Hindlimb muscle (tissue), 1 donor: ENCODE data around the gene TUBB3. TPM values are rescaled to one million over a fixed set of nuclear protein-coding genes. Genes with fewer than 3 reads are reported as not detected.
A peak's percentile ranks its signal among the peaks of the same experiment; 100 is the strongest.
"Not testable (repeated sequence)": the region's sequence is repeated elsewhere in the genome, so short reads cannot be mapped to it uniquely, and the experiment has no call there.

Source experiments
- DNase-seq: peaks from one replicate; pipeline ENCODE4 v3.0.0-alpha.2; 2013
- polyA plus RNA-seq: library from polyadenylated mRNA; unstranded; fragments of 120-200 nt; gene quantifications from one replicate; pipeline ENCODE4 v1.2.1, GENCODE V29; 2013; ENCODE audit not compliant: insufficient read length

Gene TUBB3
- polyA plus RNA-seq, 1 donor: 7.2 TPM

- DNase-seq: no peak
Observed at GRCh38 chr16:89918453-89919347, 4.4 kb upstream of the TUBB3 start, which contains the start of gene MC1R. Gene MC1R, plus strand, starts transcription at chr16:89918862. Its CDS starts 397 bp downstream, at chr16:89919259.

- no peak for DNase-seq
Observed at GRCh38 chr16:89919535-89920406, 3.4 kb upstream of the TUBB3 start.

GRCh38 chr16:89920723-89921122 lies 2.4 kb upstream of the TUBB3 start:
- no peak for DNase-seq

GRCh38 chr16:89921131-89921701 lies 1.9 kb upstream of the TUBB3 start:
- DNase-seq: no peak

- DNase-seq: peak; percentile 61
Observed at GRCh38 chr16:89921702-89922476, 1.3 kb upstream of the TUBB3 start.

GRCh38 chr16:89922477-89922883 lies 662 bp upstream of the TUBB3 start:
- DNase-seq: peak; percentile 60

GRCh38 chr16:89923640-89924296 lies 626 bp downstream of the TUBB3 start:
- DNase-seq: no peak

- DNase-seq: no peak
Observed at GRCh38 chr16:89924297-89924924, 1.3 kb downstream of the TUBB3 start.

- no peak for DNase-seq
Observed at GRCh38 chr16:89924925-89925307, 1.8 kb downstream of the TUBB3 start.

- no peak for DNase-seq
Observed at GRCh38 chr16:89925596-89926079, 2.5 kb downstream of the TUBB3 start.

GRCh38 chr16:89931305-89931896 lies 8.3 kb downstream of the TUBB3 start:
- DNase-seq: no peak

GRCh38 chr16:89931964-89932363 lies 8.8 kb downstream of the TUBB3 start:
- DNase-seq: no peak

- DNase-seq: not testable (repeated sequence)
Observed at GRCh38 chr16:89934019-89934418, 10.9 kb downstream of the TUBB3 start.

- DNase-seq: no peak
Observed at GRCh38 chr16:89934611-89935553, 11.7 kb downstream of the TUBB3 start.

GRCh38 chr16:89935620-89936019 lies 12.5 kb downstream of the TUBB3 start:
- not testable (repeated sequence) for DNase-seq

GRCh38 chr16:89936034-89936433 lies 12.9 kb downstream of the TUBB3 start:
- no peak for DNase-seq

GRCh38 chr16:89936508-89936907 lies 13.4 kb downstream of the TUBB3 start:
- no peak for DNase-seq

- no peak for DNase-seq
Observed at GRCh38 chr16:89936981-89937380, 13.8 kb downstream of the TUBB3 start.

GRCh38 chr16:89938175-89938885 lies 15.2 kb downstream of the TUBB3 start:
- no peak for DNase-seq
